Ishikawa (cell line): ENCODE measurements around the gene HBM.
A peak's percentile ranks its signal among the peaks of the same experiment; 100 is the strongest.

Experiments used
- CEBPB ChIP-seq: IDR thresholded peaks from 2 replicates; pipeline ENCODE4 v1.6.1; 2012
- CREB1 ChIP-seq: IDR thresholded peaks from 2 replicates; pipeline ENCODE4 v1.6.1; 2012; ENCODE audit warnings: low read depth
- EGR1 ChIP-seq: IDR thresholded peaks from 2 replicates; pipeline ENCODE4 v1.6.1; 2012
- EP300 ChIP-seq: IDR thresholded peaks from 2 replicates; pipeline ENCODE4 v1.6.1; 2012; ENCODE audit warnings: borderline replicate concordance
- FOXM1 ChIP-seq: IDR thresholded peaks from 2 replicates; pipeline ENCODE4 v1.6.1; 2012; ENCODE audit warnings: low read depth, borderline replicate concordance
- MAX ChIP-seq: IDR thresholded peaks from 2 replicates; pipeline ENCODE4 v1.6.1; 2012
- NFIC ChIP-seq: IDR thresholded peaks from 2 replicates; pipeline ENCODE4 v1.6.1; 2012
- RAD21 ChIP-seq: IDR thresholded peaks from 2 replicates; pipeline ENCODE4 v1.6.1; 2012; ENCODE audit warnings: low read depth
- REST ChIP-seq: IDR thresholded peaks from 2 replicates; pipeline ENCODE4 v1.6.1; 2012; ENCODE audit warnings: low read depth, mild to moderate bottlenecking
- TAF1 ChIP-seq: IDR thresholded peaks from 2 replicates; pipeline ENCODE4 v1.6.1; 2012; ENCODE audit warnings: low read depth, mild to moderate bottlenecking
- TCF12 ChIP-seq: IDR thresholded peaks from 2 replicates; pipeline ENCODE4 v1.6.1; 2012; ENCODE audit warnings: low read depth
- TEAD4 ChIP-seq: IDR thresholded peaks from 2 replicates; pipeline ENCODE4 v1.6.1; 2012
- USF1 ChIP-seq: IDR thresholded peaks from 2 replicates; pipeline ENCODE4 v1.6.1; 2012
- YY1 ChIP-seq: IDR thresholded peaks from 2 replicates; pipeline ENCODE4 v1.6.1; 2012; ENCODE audit warnings: low read depth
- ZBTB7A ChIP-seq: IDR thresholded peaks from 2 replicates; pipeline ENCODE4 v1.6.1; 2012; ENCODE audit warnings: low read depth

The HBM gene

GRCh38 chr16:165539-166374 is at the start of gene HBM:
HBM (plus strand) TSS chr16:165978; CDS start chr16:165998, 20 bp downstream.
- no peak for TF ChIP-seq TAF1

- TF ChIP-seq CEBPB (no peak), RAD21 (no peak), TEAD4 (no peak), CREB1 (no peak), EGR1 (no peak), FOXM1 (no peak), TAF1 (no peak), REST (no peak), USF1 (no peak)
Observed at GRCh38 chr16:116015-116414, 49.8 kb upstream of the HBM start.

- TF ChIP-seq TAF1 (0 out of 2 replicates have a peak, but pooled peaks have one; percentile 14), RAD21 (peak; percentile 63), MAX (0 out of 2 replicates have a peak, but pooled peaks have one; percentile 28), ZBTB7A (peak; percentile 70; the same call in 1 of the 2 replicates), FOXM1 (no peak), TEAD4 (peak; percentile 59; the same call in 1 of the 2 replicates), NFIC (peak; percentile 91), TCF12 (no peak), CEBPB (no peak)
Observed at GRCh38 chr16:117379-118365, 48.1 kb upstream of the HBM start.

- TF ChIP-seq NFIC (no peak), EGR1 (no peak), ZBTB7A (no peak), CREB1 (no peak), RAD21 (no peak), TCF12 (no peak), YY1 (no peak), TEAD4 (no peak), REST (no peak), FOXM1 (no peak), MAX (no peak), USF1 (no peak), EP300 (no peak), CEBPB (no peak), TAF1 (no peak)
Observed at GRCh38 chr16:118857-119256, 46.9 kb upstream of the HBM start.

GRCh38 chr16:119295-119694 is 46.5 kb upstream of the HBM start:
- no peak for TF ChIP-seq USF1
- no peak for TF ChIP-seq TCF12
- TF ChIP-seq CREB1 = no peak
- no peak for TF ChIP-seq ZBTB7A
- TF ChIP-seq RAD21 = no peak
- TF ChIP-seq TEAD4 = no peak
- no peak for TF ChIP-seq MAX
- TF ChIP-seq FOXM1 = no peak
- TF ChIP-seq YY1 = no peak
- TF ChIP-seq NFIC = no peak
- TF ChIP-seq REST = no peak
- no peak for TF ChIP-seq CEBPB
- no peak for TF ChIP-seq EGR1
- TF ChIP-seq EP300 = no peak
- no peak for TF ChIP-seq TAF1
